IMR-90 (cell line): ENCODE results near the gene MRPL10. TPM values are rescaled to one million over a fixed set of nuclear protein-coding genes. Genes with fewer than 3 reads are reported as not detected.

Experiments
- ATAC-seq: fragments of 200-7000 bp; cut with Tn5 transposase; 2 replicates; pipeline ENCODE4 v1.9.1; 2020; ENCODE audit warnings: low read depth, mild to moderate bottlenecking, moderate library complexity
- BruUV-seq: library from RNA; stranded (reverse); fragments of 400-500 nt; replicated peaks from 2 replicates; lab custom pipeline; 2021; lab: Mats Ljungman, UMichigan
- CTCF ChIA-PET: fragments of 300-600 bp; formaldehyde crosslinking; extraction: SDS; loops from one replicate; lab custom pipeline; 2021; ENCODE audit warnings: antibody characterized with exemption; lab: Yijun Ruan, JAX
- POLR2A ChIA-PET: fragments of 300-600 bp; sonication (Branson Sonifier 250); formaldehyde crosslinking; loops from one replicate; lab custom pipeline; 2022; ENCODE audit warnings: antibody characterized with exemption; ENCODE audit not compliant: unreplicated experiment; lab: Charles Lee
- DNase-seq: peaks from one replicate; pipeline ENCODE4 v3.0.0; 2013
- H2AFZ ChIP-seq: replicated peaks from 2 replicates; pipeline ENCODE3; 2013; ENCODE audit warnings: low read length, mild to moderate bottlenecking; ENCODE audit not compliant: poor library complexity
- H2AK5ac ChIP-seq: 2 replicates; pipeline ENCODE4 v1.6.1; 2013; ENCODE audit warnings: low read depth, low read length, inconsistent platforms
- H2AK9ac ChIP-seq: replicated peaks from 2 replicates; pipeline ENCODE3; 2013; ENCODE audit warnings: mild to moderate bottlenecking, low read depth, low read length, moderate library complexity; ENCODE audit not compliant: poor library complexity
- H2BK120ac ChIP-seq: 2 replicates; pipeline ENCODE4 v1.6.1; 2013; ENCODE audit warnings: low read depth, low read length, inconsistent platforms
- H2BK15ac ChIP-seq: 3 replicates; pipeline ENCODE4 v1.6.1; 2013; ENCODE audit warnings: low read depth, low read length, inconsistent platforms
- H2BK20ac ChIP-seq: 2 replicates; pipeline ENCODE4 v1.6.1; 2013; ENCODE audit warnings: low read depth, mild to moderate bottlenecking, inconsistent platforms, low read length, moderate library complexity
- H2BK5ac ChIP-seq: 2 replicates; pipeline ENCODE4 v1.6.1; 2013; ENCODE audit warnings: mild to moderate bottlenecking, low read depth, low read length, inconsistent platforms; ENCODE audit not compliant: poor library complexity, severe bottlenecking
- H3K14ac ChIP-seq: replicated peaks from 2 replicates; pipeline ENCODE4 v1.6.1; 2013; ENCODE audit warnings: low read depth, low read length, inconsistent platforms
- H3K18ac ChIP-seq: 2 replicates; pipeline ENCODE4 v1.6.1; 2013; ENCODE audit warnings: low read depth, low read length, control low read depth
- H3K23ac ChIP-seq: 2 replicates; pipeline ENCODE4 v1.6.1; 2013; ENCODE audit warnings: low read depth, low read length, inconsistent platforms
- H3K27ac ChIP-seq: 2 replicates; pipeline ENCODE4 v1.5.1; 2013; ENCODE audit warnings: mild to moderate bottlenecking, control low read depth, low read length; ENCODE audit not compliant: insufficient read depth
- H3K27me3 ChIP-seq: 2 replicates; pipeline ENCODE4 v1.6.1; 2013; ENCODE audit warnings: low read length; ENCODE audit not compliant: control insufficient read depth, insufficient read depth
- H3K36me3 ChIP-seq: 2 replicates; pipeline ENCODE4 v1.6.1; 2013; ENCODE audit warnings: low read length, mixed read lengths; ENCODE audit not compliant: control insufficient read depth, insufficient read depth
- H3K4ac ChIP-seq: 2 replicates; pipeline ENCODE4 v1.6.1; 2013; ENCODE audit warnings: low read depth, low read length, inconsistent platforms
- H3K4me1 ChIP-seq: 2 replicates; pipeline ENCODE4 v1.6.1; 2013; ENCODE audit warnings: low read length, mixed read lengths; ENCODE audit not compliant: control insufficient read depth, insufficient read depth
- H3K4me2 ChIP-seq: 2 replicates; pipeline ENCODE4 v1.6.1; 2013; ENCODE audit warnings: low read depth, mild to moderate bottlenecking, control low read depth, low read length, moderate library complexity
- H3K4me3 ChIP-seq: 2 replicates; pipeline ENCODE4 v1.5.1; 2013; ENCODE audit warnings: low read depth, mild to moderate bottlenecking, control low read depth, low read length, moderate library complexity; ENCODE audit not compliant: insufficient read depth
- H3K56ac ChIP-seq: 2 replicates; pipeline ENCODE4 v1.6.1; 2013; ENCODE audit warnings: low read length, inconsistent platforms; ENCODE audit not compliant: insufficient read depth; ENCODE audit errors: extremely low read depth
- H3K79me1 ChIP-seq, 2 experiments: 2 replicates each; pipeline ENCODE4 v1.6.1; 2013; ENCODE audit warnings: low read length in 2 of 2, inconsistent platforms in 1 of 2, low read depth in 1 of 2
- H3K9ac ChIP-seq: 2 replicates; pipeline ENCODE4 v1.6.1; 2013; ENCODE audit warnings: low read depth, low read length, control low read depth
- H3K9me1 ChIP-seq: 2 replicates; pipeline ENCODE4 v1.6.1; 2013; ENCODE audit warnings: low read length, inconsistent platforms; ENCODE audit not compliant: insufficient read depth
- H3K9me3 ChIP-seq: 2 replicates; pipeline ENCODE4 v1.6.1; 2013; ENCODE audit warnings: low read length; ENCODE audit not compliant: control insufficient read depth, insufficient read depth
- H4K20me1 ChIP-seq: 2 replicates; pipeline ENCODE4 v1.6.1; 2013; ENCODE audit warnings: low read length, inconsistent platforms; ENCODE audit not compliant: insufficient read depth
- H4K5ac ChIP-seq: 2 replicates; pipeline ENCODE4 v1.6.1; 2013; ENCODE audit warnings: mild to moderate bottlenecking, low read depth, low read length, control low read depth
- H4K8ac ChIP-seq, 2 experiments: 2 replicates each; pipeline ENCODE4 v1.6.1; 2013; ENCODE audit warnings: low read depth in 2 of 2, low read length in 2 of 2, control low read depth in 1 of 2, inconsistent platforms in 1 of 2
- H4K91ac ChIP-seq: 2 replicates; pipeline ENCODE4 v1.6.1; 2013; ENCODE audit warnings: low read depth, low read length, inconsistent platforms; ENCODE audit not compliant: insufficient read depth
- BHLHE40 ChIP-seq: fragments of 150-350 bp; IDR thresholded peaks from 2 replicates; pipeline ENCODE4 v1.6.1; 2016; ENCODE audit warnings: mild to moderate bottlenecking, low read depth, low read length
- CEBPB ChIP-seq: IDR thresholded peaks from 2 replicates; pipeline ENCODE4 v1.6.1; 2012; ENCODE audit warnings: low read depth, low read length, improper control_type of control experiment
- FOS ChIP-seq: fragments of 150-350 bp; IDR thresholded peaks from 2 replicates; pipeline ENCODE4 v1.6.1; 2016; ENCODE audit warnings: low read depth, low read length
- MAFK ChIP-seq: IDR thresholded peaks from 2 replicates; pipeline ENCODE4 v1.6.1; 2012; ENCODE audit warnings: low read depth, low read length, improper control_type of control experiment
- MXI1 ChIP-seq: IDR thresholded peaks from 2 replicates; pipeline ENCODE4 v1.6.1; 2012; ENCODE audit warnings: low read depth, mild to moderate bottlenecking, low read length, moderate library complexity, borderline replicate concordance
- NFE2L2 ChIP-seq: fragments of 150-350 bp; IDR thresholded peaks from 2 replicates; pipeline ENCODE4 v1.6.1; 2016; ENCODE audit warnings: low read depth, mild to moderate bottlenecking, low read length
- POLR2A ChIP-seq: IDR thresholded peaks from 2 replicates; pipeline ENCODE4 v1.6.1; 2012; ENCODE audit warnings: mild to moderate bottlenecking, low read depth, low read length
- RAD21 ChIP-seq: IDR thresholded peaks from 2 replicates; pipeline ENCODE4 v1.6.1; 2012; ENCODE audit warnings: low read length, improper control_type of control experiment
- RFX5 ChIP-seq: IDR thresholded peaks from 2 replicates; pipeline ENCODE4 v1.8.0; 2012; ENCODE audit warnings: low read depth, mild to moderate bottlenecking, low read length, moderate library complexity
- SMC3 ChIP-seq: fragments of 150-350 bp; IDR thresholded peaks from 2 replicates; pipeline ENCODE4 v1.6.1; 2016; ENCODE audit warnings: low read depth, mild to moderate bottlenecking, antibody characterized with exemption, low read length, moderate library complexity
- WGBS, 2 experiments: methylation state at CpG; one replicate each; pipeline versions ENCODE4 v1.1.5 to v1.1.7; 2013; ENCODE audit warnings: missing lambda C conversion rate in 2 of 2; ENCODE audit not compliant: insufficient read length in 1 of 2; ENCODE audit errors: extremely low coverage in 2 of 2; 5-methylcytosine and 5-hydroxymethylcytosine counted together
- dilution Hi-C: fragments of 300-500 bp; cut with HindIII; formaldehyde crosslinking; loops from one replicate; pipeline ENCODE4 v1.14.3; 2018; ENCODE audit warnings: low sequenced_read_pairs; ENCODE audit not compliant: unreplicated experiment
- in situ Hi-C: fragments of 300-500 bp; cut with MboI; formaldehyde crosslinking; loops from 3 replicates; pipeline ENCODE4 v1.14.3; 2019; ENCODE audit warnings: low sequenced_read_pairs, inconsistent platforms, mixed read lengths
- intact Hi-C: fragments of 100-400 bp; cut with micrococcal nuclease; formaldehyde crosslinking; loops from 2 replicates; pipeline ENCODE4 v1.10.0; 2022
- polyA plus RNA-seq, 3 experiments: library from polyadenylated mRNA; depleted of rRNA; stranded (reverse); fragments of >200 nt; gene quantifications; 2 replicates each; pipeline ENCODE4 v1.2.3, GENCODE V29; 2012; ENCODE audit warnings: low replicate concordance in 1 of 3
- total RNA-seq: library from RNA; depleted of rRNA; stranded (reverse); fragments of >200 nt; gene quantifications from 2 replicates; pipeline ENCODE4 v1.2.3, GENCODE V29; 2012
- TF ChIP-seq, protein P1 (sequence below): fragments of 150-350 bp; IDR thresholded peaks from 2 replicates; pipeline ENCODE4 v1.6.1; 2017; ENCODE audit warnings: mild to moderate bottlenecking, antibody characterized with exemption, low read length, low read depth
- TF ChIP-seq, protein P2 (sequence below): conservative IDR thresholded peaks from 2 replicates; pipeline ENCODE4 v1.5.1; 2012; ENCODE audit warnings: mild to moderate bottlenecking, low read depth, low read length, improper control_type of control experiment

The MRPL10 gene
- total and polyA plus RNA-seq, 2 of the 4 experiments (the other 2 are of a cell fraction): 32.3 to 61.8 TPM

DNA sequence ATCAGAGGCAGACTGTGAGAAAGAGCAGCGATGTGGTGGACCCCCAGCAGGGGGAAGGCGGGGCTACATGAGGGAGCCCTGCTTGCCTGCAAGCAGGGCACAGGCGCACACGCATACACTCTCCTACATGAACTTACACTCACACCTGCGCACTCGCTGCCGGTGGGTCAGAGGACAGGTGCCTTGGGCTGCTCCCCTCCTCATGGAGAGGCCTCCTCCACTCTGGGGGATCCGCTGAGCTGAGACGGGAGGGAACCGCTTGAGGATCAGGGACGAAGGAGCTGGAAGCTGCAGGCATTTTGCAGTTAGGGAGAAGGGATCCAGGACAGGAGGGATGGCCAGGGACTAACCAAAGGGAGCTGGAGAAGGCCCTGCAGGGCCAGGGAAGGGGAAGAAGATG, 23.9 kb downstream of the MRPL10 start:
- H3K4me1 ChIP-seq: peaks cover 3% of the 10 kb centered on the region; the same call in 1 of the 2 replicates
- H4K8ac ChIP-seq: no peak overlapping the region
- peaks cover 30% of the 10 kb centered on the region for H3K36me3 ChIP-seq
- no peak overlapping the region for H3K14ac ChIP-seq
- no peak overlapping the region for H3K4ac ChIP-seq
- H4K91ac ChIP-seq: no peak overlapping the region
- no peak overlapping the region for H3K23ac ChIP-seq
- H3K27ac ChIP-seq: no peak overlapping the region
- H3K27me3 ChIP-seq: peaks cover 19% of the 10 kb centered on the region
- no peak for TF ChIP-seq BHLHE40
- TF ChIP-seq NFE2L2: no peak
- TF ChIP-seq MXI1: no peak
- TF ChIP-seq RFX5: no peak
- TF ChIP-seq CEBPB: no peak
- no peak for TF ChIP-seq SMC3
- no peak for TF ChIP-seq FOS
- TF ChIP-seq, protein P1, sequence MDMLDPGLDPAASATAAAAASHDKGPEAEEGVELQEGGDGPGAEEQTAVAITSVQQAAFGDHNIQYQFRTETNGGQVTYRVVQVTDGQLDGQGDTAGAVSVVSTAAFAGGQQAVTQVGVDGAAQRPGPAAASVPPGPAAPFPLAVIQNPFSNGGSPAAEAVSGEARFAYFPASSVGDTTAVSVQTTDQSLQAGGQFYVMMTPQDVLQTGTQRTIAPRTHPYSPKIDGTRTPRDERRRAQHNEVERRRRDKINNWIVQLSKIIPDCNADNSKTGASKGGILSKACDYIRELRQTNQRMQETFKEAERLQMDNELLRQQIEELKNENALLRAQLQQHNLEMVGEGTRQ: no peak
- TF ChIP-seq POLR2A: no peak
- no peak for TF ChIP-seq RAD21
- no peak for TF ChIP-seq MAFK
- TF ChIP-seq, protein P2, sequence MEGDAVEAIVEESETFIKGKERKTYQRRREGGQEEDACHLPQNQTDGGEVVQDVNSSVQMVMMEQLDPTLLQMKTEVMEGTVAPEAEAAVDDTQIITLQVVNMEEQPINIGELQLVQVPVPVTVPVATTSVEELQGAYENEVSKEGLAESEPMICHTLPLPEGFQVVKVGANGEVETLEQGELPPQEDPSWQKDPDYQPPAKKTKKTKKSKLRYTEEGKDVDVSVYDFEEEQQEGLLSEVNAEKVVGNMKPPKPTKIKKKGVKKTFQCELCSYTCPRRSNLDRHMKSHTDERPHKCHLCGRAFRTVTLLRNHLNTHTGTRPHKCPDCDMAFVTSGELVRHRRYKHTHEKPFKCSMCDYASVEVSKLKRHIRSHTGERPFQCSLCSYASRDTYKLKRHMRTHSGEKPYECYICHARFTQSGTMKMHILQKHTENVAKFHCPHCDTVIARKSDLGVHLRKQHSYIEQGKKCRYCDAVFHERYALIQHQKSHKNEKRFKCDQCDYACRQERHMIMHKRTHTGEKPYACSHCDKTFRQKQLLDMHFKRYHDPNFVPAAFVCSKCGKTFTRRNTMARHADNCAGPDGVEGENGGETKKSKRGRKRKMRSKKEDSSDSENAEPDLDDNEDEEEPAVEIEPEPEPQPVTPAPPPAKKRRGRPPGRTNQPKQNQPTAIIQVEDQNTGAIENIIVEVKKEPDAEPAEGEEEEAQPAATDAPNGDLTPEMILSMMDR: no peak
- H3K79me1 ChIP-seq: no peaks in the 10 kb centered on the region
- H3K56ac ChIP-seq: no peak overlapping the region
- ATAC-seq (no peak), DNase-seq (no peak)
- H4K5ac ChIP-seq: no peak overlapping the region
- ChIA-PET POLR2A (no interaction called here), CTCF (no interaction called here)
- H3K18ac ChIP-seq: no peak overlapping the region
- H3K9me3 ChIP-seq: no peaks in the 10 kb centered on the region
- no peak overlapping the region for H2AK5ac ChIP-seq
- in situ Hi-C loops: no loop called here
- H3K9me1 ChIP-seq: 0 out of 2 replicates have a peak, but pooled peaks cover 2% of the 10 kb centered on the region
- H3K4me2 ChIP-seq: no peak overlapping the region
- no peak overlapping the region for H2AK9ac ChIP-seq
- no peak overlapping the region for H2BK20ac ChIP-seq
- dilution Hi-C loops: no loop called here
- no peak overlapping the region for H2BK15ac ChIP-seq
- H2AFZ ChIP-seq: no peak overlapping the region
- intact Hi-C loops: no loop called here
- H3K9ac ChIP-seq: no peak overlapping the region
- BruUV-seq: no TSS peak
- H2BK120ac ChIP-seq: no peak overlapping the region
- H4K20me1 ChIP-seq: peaks cover 32% of the 10 kb centered on the region
- no peak overlapping the region for H2BK5ac ChIP-seq
- 89% methylated on average over 7 of the region's 11 CpGs; no CpG with 5 or more reads in 1 of the 2 experiments for WGBS, 2 experiments
- H3K4me3 ChIP-seq: no peak overlapping the region
